ENCODE data around the gene LANCL3.

- TF ChIP-seq CTCF (IDR thresholded peaks at IDR 0.05) (no peak), POLR2AphosphoS5 (IDR thresholded peaks at IDR 0.05; ENCODE audit: low read depth, low read length) (no peak), TCF7L2 (IDR thresholded peaks at IDR 0.05; ENCODE audit: low read depth, low read length) (no peak)
- TF ChIP-seq, protein P1, sequence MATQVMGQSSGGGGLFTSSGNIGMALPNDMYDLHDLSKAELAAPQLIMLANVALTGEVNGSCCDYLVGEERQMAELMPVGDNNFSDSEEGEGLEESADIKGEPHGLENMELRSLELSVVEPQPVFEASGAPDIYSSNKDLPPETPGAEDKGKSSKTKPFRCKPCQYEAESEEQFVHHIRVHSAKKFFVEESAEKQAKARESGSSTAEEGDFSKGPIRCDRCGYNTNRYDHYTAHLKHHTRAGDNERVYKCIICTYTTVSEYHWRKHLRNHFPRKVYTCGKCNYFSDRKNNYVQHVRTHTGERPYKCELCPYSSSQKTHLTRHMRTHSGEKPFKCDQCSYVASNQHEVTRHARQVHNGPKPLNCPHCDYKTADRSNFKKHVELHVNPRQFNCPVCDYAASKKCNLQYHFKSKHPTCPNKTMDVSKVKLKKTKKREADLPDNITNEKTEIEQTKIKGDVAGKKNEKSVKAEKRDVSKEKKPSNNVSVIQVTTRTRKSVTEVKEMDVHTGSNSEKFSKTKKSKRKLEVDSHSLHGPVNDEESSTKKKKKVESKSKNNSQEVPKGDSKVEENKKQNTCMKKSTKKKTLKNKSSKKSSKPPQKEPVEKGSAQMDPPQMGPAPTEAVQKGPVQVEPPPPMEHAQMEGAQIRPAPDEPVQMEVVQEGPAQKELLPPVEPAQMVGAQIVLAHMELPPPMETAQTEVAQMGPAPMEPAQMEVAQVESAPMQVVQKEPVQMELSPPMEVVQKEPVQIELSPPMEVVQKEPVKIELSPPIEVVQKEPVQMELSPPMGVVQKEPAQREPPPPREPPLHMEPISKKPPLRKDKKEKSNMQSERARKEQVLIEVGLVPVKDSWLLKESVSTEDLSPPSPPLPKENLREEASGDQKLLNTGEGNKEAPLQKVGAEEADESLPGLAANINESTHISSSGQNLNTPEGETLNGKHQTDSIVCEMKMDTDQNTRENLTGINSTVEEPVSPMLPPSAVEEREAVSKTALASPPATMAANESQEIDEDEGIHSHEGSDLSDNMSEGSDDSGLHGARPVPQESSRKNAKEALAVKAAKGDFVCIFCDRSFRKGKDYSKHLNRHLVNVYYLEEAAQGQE (IDR thresholded peaks at IDR 0.05; ENCODE audit: insufficient read depth in 1 of 2, low read depth in 2 of 2, low read length in 1 of 2), result no peak
Observed at GRCh38 chrX:37692918-37693317, 121.5 kb downstream of the LANCL3 start.

Data from Panc1 (cell line).